HUES48 (cell line): ENCODE measurements around the gene SRCIN1.

Source experiments
- H3K27ac ChIP-seq: one replicate; pipeline ENCODE4 v1.7.0; 2013; ENCODE audit warnings: low read depth, low read length, inconsistent platforms
- H3K27me3 ChIP-seq: 2 replicates; pipeline ENCODE4 v1.6.1; 2013; ENCODE audit warnings: mild to moderate bottlenecking, low read length; ENCODE audit not compliant: control insufficient read depth, insufficient read depth
- H3K36me3 ChIP-seq: 2 replicates; pipeline ENCODE4 v1.6.1; 2013; ENCODE audit warnings: low read length; ENCODE audit not compliant: control insufficient read depth, insufficient read depth
- H3K4me1 ChIP-seq: 2 replicates; pipeline ENCODE4 v1.6.1; 2013; ENCODE audit warnings: mild to moderate bottlenecking, low read length; ENCODE audit not compliant: control insufficient read depth, insufficient read depth
- H3K4me3 ChIP-seq: 2 replicates; pipeline ENCODE4 v1.5.1; 2013; ENCODE audit warnings: mild to moderate bottlenecking, low read depth, low read length
- H3K9ac ChIP-seq: 2 replicates; pipeline ENCODE4 v1.6.1; 2013; ENCODE audit warnings: mild to moderate bottlenecking, low read depth, low read length, moderate library complexity
- H3K9me3 ChIP-seq: 2 replicates; pipeline ENCODE4 v1.6.1; 2013; ENCODE audit warnings: low read length; ENCODE audit not compliant: control insufficient read depth, insufficient read depth

SRCIN1 gene

DNA sequence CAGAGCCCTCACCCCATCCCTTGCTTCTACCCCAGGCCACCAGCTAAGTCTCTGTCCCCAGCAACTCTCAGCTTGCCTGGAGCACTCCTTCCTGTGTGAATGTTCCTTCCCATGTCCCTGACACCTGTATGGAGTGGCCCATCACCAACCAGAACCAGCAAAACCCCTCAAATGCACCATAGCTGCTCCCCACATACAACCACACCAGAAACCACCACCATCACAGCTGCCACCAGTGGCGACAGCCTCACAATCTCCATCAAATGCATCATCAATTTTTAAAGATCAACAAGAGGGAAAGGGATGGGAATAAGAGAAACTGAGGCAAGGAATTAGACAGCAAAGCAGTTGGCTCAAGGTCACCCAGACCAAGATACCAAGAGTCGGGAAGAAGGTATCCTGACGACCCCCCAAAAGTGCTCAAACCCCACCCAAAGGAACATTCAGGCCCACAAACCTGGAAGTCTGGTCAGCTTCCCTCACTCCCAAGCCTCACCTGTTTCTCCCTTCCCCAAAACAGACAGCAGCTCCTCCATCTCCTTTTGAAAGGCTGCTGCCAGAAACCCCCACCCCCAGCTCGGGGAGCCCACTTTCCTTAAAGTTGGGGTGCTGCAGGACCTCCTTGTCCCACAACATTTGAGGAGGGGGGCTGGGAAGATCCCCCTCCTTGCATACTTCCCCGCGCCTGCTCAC is 1.8 kb downstream of the SRCIN1 start:
- no peak overlapping the region for H3K9ac ChIP-seq
- H3K36me3 ChIP-seq = no peaks in the 10 kb centered on the region
- H3K4me1 ChIP-seq = peaks cover 63% of the 10 kb centered on the region

DNA sequence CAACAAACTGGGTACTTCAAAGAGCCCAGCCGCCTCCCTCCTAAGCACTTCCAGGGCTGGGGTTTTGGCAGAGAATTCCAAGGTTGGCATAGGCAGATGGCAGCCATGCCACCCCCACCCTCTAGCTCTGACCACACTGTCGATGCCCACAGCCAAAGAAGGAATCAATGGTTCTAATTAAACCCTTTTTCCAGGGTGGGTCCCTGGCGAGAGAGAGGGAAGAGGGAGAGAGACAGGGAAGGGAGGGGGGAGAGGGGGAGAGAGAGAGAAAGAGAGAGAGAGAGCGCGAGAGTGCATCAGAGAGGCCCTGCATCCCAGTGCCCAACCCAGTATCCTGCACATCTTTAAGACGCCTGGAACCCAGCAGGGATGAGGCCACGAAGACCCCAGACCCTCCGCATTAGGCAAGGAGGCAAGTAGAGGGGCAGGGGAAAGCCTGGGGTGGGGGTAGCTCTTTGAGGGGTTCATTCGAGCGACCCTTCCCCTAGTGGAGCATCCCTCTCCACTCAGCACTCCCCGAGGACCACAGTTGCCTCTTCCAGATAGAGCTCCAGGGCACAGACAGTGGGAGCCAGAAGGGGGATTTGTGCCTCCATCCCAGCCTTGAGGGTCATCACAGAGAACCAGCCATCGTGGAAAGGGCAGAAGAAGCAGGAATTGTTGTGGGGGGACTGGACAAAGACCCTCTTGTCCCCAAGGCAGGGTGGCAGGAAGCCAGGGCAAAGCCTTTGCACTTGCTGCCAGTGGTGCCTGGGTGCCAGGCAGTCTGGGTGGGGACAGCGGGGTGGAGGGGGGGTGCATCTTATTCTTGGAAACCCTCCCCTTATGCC is 2.6 kb downstream of the SRCIN1 start:
- Histone ChIP-seq H3K4me1 (peaks cover 60% of the 10 kb centered on the region), H3K4me3 (no peak overlapping the region), H3K9ac (no peak overlapping the region), H3K9me3 (no peaks in the 10 kb centered on the region), H3K36me3 (no peaks in the 10 kb centered on the region), H3K27ac (no peak overlapping the region), H3K27me3 (peaks cover 64% of the 10 kb centered on the region)

More for the DNA sequence above, 1.8 kb downstream of the SRCIN1 start:
- H3K9me3 ChIP-seq = no peaks in the 10 kb centered on the region
- peak overlapping the region; percentile 43; the same call in 1 of the 2 replicates for H3K4me3 ChIP-seq
- no peak overlapping the region for H3K27ac ChIP-seq
- H3K27me3 ChIP-seq = peaks cover 65% of the 10 kb centered on the region

DNA sequence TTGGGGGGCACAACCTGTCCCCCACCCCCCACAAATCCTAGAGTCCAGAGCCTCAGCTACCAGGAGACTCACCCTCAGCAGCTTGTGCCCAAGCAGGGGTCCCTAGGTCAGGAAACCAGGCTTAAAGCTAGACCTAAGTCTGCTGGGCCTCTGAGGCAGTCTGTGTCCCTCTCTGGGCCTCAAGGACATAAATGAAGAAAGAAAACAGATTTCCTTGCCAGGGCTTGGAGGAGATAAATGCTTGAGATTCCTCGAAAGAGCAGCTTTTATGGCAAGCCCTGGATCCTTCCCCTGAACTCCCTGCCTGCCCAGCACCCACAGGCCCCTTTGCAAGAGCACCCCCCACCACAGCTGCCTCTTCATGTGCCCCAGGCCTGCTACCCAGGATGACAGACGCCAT is 3.3 kb downstream of the SRCIN1 start:
- peak overlapping the region; percentile 72 for H3K27ac ChIP-seq
- no peaks in the 10 kb centered on the region for H3K9me3 ChIP-seq
- H3K9ac ChIP-seq = no peak overlapping the region
- H3K27me3 ChIP-seq = peaks cover 57% of the 10 kb centered on the region
- H3K36me3 ChIP-seq = no peaks in the 10 kb centered on the region
- H3K4me3 ChIP-seq = peak overlapping the region; percentile 38
- peaks cover 59% of the 10 kb centered on the region for H3K4me1 ChIP-seq

DNA sequence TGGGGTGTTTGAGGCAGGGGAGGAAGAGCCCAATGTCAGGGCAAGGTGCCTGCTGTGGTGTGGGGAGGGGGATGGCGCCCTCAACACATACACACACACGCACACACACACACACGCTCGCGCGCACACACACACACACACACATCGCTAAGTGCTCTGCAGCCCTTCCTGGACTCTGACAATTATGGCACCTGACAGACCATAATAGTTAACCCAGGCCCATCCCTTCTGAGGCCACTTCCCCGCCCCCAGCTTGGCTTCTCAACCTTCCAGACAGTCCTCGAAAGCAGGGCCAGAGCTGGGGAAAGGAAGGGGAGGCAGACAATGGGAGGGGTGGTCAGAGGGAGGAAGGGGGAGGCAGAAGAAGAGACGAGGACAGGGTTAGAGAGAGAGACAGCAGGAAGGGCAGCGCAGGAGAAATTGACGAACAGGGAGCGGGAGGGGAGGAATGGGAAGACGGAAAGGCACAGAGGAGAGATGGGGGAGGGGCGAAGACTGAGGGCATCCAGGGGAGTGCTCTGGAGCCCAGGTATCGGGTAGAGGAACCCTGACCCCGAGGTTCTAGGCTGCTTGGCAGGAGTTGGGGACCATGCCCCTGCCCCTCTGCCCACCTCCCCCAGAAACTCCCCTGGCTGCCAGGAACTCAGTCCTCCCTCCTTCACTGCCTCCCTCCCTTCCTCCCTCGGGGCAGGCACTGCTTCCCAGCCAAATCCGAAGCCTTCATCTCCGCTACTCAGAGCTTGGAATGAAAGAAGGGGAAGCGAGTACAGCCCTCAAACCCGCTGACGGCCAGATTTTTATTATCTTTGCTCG is 4.0 kb downstream of the SRCIN1 start:
- peak overlapping the region; percentile 38 for H3K4me3 ChIP-seq
- peaks cover 50% of the 10 kb centered on the region for H3K27me3 ChIP-seq
- H3K9ac ChIP-seq = no peak overlapping the region
- peaks cover 53% of the 10 kb centered on the region for H3K4me1 ChIP-seq
- H3K9me3 ChIP-seq = no peaks in the 10 kb centered on the region
- H3K27ac ChIP-seq = peak overlapping the region; percentile 72
- no peaks in the 10 kb centered on the region for H3K36me3 ChIP-seq

DNA sequence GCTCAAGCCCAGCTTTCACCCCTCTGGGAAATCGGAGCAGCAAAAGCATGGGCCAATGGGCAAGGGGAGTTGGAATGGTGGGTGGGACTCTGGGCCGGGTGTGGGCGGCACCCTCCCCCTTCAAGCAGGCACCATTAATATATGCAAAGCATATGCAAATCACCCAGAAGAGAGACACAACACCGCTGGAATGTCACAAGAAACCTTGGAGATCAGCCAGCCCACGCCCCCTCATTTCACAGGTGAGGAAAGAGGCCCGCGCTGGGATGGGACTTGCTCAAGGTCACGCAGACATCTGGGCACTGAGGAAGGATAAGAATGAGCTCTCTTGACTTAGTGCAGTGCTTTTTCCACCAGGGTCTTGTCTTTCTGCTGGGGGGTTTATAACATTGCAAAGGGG is 4.8 kb downstream of the SRCIN1 start:
- Histone ChIP-seq H3K9ac (no peak overlapping the region), H3K4me3 (no peak overlapping the region), H3K27me3 (peaks cover 52% of the 10 kb centered on the region), H3K27ac (peak overlapping the region; percentile 72), H3K36me3 (no peaks in the 10 kb centered on the region), H3K4me1 (peaks cover 51% of the 10 kb centered on the region), H3K9me3 (no peaks in the 10 kb centered on the region)

DNA sequence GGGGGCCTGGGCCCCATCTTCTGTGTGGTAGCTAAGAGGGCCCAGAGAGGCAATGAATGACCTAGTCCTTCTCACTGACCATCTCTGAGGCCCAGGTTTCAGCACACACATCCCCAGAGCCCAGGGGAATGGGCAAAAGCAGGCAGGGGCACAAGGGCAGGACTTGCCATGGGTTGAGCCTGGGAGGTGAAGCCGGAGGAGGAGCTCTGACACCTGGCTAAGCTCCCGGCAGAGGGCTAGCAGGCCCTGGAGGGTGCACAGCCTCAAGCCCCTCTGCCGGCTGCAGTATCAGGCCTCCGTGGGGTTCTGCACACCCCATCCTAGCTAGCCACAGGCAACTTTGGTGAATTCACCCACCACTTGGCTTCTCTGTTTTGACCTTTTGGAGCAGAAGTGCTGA is 5.3 kb downstream of the SRCIN1 start:
- Histone ChIP-seq H3K4me1 (peaks cover 51% of the 10 kb centered on the region), H3K9me3 (no peaks in the 10 kb centered on the region), H3K27ac (peak overlapping the region; percentile 27), H3K9ac (no peak overlapping the region), H3K27me3 (peaks cover 52% of the 10 kb centered on the region), H3K36me3 (no peaks in the 10 kb centered on the region), H3K4me3 (no peak overlapping the region)

DNA sequence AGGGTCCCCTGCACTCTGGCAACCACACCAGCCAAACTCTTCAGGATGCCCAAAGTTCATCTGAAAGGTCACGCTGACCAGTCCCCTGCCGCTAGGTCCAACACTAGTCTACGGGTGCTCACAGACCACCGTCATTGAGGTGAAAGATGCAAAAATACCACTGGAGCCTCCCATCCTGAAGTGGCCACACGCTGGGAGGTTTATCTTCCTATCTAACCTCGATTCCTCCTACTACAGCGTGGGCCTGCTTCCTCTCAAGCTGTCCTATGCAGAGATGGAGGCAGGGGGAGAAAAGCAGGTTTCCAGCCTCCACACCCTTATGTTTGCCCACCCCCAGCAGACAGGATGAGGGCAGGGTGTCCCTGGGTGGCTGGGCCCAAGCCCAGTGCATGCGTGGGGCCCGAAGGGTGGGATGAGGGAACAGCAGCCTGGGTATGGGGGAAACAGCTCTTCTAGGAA is 6.3 kb downstream of the SRCIN1 start:
- no peak overlapping the region for H3K4me3 ChIP-seq
- H3K27me3 ChIP-seq = peaks cover 47% of the 10 kb centered on the region
- no peaks in the 10 kb centered on the region for H3K9me3 ChIP-seq
- H3K9ac ChIP-seq = no peak overlapping the region
- no peaks in the 10 kb centered on the region for H3K36me3 ChIP-seq
- peak overlapping the region; percentile 44 for H3K27ac ChIP-seq
- H3K4me1 ChIP-seq = peaks cover 53% of the 10 kb centered on the region

DNA sequence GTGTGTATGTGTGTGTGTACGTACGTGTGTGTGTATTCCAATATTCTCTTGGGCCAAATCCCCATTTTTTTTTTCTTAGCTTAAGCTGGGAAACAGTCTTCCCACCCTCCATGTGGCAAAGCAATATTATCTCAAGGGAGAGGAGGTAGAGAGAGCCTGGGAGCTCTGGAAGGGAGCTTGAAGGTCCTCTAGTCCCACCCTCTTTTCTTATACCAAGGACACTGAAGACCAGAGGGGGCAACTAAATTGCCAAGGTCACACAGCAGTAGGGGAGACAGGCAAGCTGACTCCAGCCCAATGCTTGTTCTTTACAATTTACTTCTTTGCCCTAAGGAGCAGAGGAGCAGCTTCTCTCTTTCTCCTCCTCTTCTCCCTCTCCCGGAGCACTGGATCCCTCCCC is 6.8 kb downstream of the SRCIN1 start:
- Histone ChIP-seq H3K4me1 (peaks cover 55% of the 10 kb centered on the region), H3K36me3 (no peaks in the 10 kb centered on the region), H3K9ac (no peak overlapping the region), H3K27me3 (peaks cover 43% of the 10 kb centered on the region), H3K9me3 (no peaks in the 10 kb centered on the region), H3K27ac (peak overlapping the region; percentile 44), H3K4me3 (no peak overlapping the region)

DNA sequence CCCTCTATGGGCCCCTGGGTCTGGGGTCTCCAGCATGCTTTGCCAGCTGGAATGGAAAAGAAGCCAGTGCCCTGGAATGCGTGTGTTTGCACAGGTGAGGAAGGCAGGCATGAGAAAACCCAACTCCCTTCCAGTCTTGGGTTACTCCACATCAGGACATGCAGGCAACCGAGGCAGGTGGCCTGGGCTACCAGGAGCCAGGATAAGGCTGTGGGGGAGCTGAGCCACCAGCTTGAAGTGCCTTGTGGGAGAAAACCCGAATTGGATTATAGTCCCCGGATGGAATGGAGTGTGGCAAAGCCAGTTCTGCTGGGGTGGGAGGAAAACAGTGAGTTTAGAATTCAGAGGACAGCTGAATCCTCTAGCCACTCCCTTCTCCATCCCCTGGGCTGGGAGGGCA is 7.2 kb downstream of the SRCIN1 start:
- H3K4me1 ChIP-seq = peaks cover 55% of the 10 kb centered on the region
- H3K36me3 ChIP-seq = no peaks in the 10 kb centered on the region
- no peaks in the 10 kb centered on the region for H3K9me3 ChIP-seq
- H3K27ac ChIP-seq = no peak overlapping the region
- H3K4me3 ChIP-seq = no peak overlapping the region
- no peak overlapping the region for H3K9ac ChIP-seq
- H3K27me3 ChIP-seq = peaks cover 43% of the 10 kb centered on the region

DNA sequence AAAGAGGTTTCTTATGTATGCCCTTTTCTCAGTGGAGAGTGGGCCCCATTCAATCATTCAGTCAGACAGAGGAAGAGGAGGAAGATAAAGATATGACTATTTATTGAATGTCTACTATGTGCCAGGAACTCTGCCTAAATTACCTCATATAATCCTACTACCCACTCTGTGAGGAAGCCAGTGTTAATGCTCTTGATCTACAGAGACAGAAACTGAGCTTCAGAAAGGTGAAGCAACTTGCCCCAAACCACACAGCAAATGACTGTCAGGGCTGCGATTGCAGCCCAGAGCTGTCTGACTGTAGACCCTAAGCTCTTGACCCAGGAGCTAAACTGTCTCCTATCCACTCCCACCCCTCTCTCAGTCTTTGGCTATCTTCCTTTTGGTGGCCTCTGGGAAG is 8.4 kb downstream of the SRCIN1 start:
- no peak overlapping the region for H3K27ac ChIP-seq
- no peak overlapping the region for H3K4me3 ChIP-seq
- H3K4me1 ChIP-seq = peaks cover 53% of the 10 kb centered on the region
- H3K36me3 ChIP-seq = no peaks in the 10 kb centered on the region
- peaks cover 34% of the 10 kb centered on the region for H3K27me3 ChIP-seq
- no peaks in the 10 kb centered on the region for H3K9me3 ChIP-seq
- H3K9ac ChIP-seq = no peak overlapping the region
